Measurements from ENCODE around the gene DMD. TPM values are rescaled to one million over a fixed set of nuclear protein-coding genes. Genes with fewer than 3 reads are reported as not detected.

Gene DMD
- total RNA-seq, 1 donor from 2014 or later, result 143 TPM

GRCh38 chrX:31429915-31430314 is 1781.4 kb downstream of the DMD start:
- H3K4me3 ChIP-seq, result no peak overlapping the region
- intact Hi-C loops (cut with micrococcal nuclease), result loop anchor here (10.0 kb wide), 1 partner anchor 385 kb away; no protein-coding TSS in a partner anchor
- H3K9me3 ChIP-seq (replicated peaks), result no peaks in the 10 kb centered on the region
- TF ChIP-seq, protein P1, sequence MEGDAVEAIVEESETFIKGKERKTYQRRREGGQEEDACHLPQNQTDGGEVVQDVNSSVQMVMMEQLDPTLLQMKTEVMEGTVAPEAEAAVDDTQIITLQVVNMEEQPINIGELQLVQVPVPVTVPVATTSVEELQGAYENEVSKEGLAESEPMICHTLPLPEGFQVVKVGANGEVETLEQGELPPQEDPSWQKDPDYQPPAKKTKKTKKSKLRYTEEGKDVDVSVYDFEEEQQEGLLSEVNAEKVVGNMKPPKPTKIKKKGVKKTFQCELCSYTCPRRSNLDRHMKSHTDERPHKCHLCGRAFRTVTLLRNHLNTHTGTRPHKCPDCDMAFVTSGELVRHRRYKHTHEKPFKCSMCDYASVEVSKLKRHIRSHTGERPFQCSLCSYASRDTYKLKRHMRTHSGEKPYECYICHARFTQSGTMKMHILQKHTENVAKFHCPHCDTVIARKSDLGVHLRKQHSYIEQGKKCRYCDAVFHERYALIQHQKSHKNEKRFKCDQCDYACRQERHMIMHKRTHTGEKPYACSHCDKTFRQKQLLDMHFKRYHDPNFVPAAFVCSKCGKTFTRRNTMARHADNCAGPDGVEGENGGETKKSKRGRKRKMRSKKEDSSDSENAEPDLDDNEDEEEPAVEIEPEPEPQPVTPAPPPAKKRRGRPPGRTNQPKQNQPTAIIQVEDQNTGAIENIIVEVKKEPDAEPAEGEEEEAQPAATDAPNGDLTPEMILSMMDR (IDR thresholded peaks at IDR 0.05; ENCODE audit: borderline replicate concordance), result no peak
- H3K27me3 ChIP-seq (ENCODE audit: low read depth), result no peaks in the 10 kb centered on the region
- H3K27ac ChIP-seq (replicated peaks), result no peak overlapping the region
- H3K36me3 ChIP-seq, result no peaks in the 10 kb centered on the region
- H3K4me1 ChIP-seq, result no peaks in the 10 kb centered on the region
- no peak for DNase-seq

DNA sequence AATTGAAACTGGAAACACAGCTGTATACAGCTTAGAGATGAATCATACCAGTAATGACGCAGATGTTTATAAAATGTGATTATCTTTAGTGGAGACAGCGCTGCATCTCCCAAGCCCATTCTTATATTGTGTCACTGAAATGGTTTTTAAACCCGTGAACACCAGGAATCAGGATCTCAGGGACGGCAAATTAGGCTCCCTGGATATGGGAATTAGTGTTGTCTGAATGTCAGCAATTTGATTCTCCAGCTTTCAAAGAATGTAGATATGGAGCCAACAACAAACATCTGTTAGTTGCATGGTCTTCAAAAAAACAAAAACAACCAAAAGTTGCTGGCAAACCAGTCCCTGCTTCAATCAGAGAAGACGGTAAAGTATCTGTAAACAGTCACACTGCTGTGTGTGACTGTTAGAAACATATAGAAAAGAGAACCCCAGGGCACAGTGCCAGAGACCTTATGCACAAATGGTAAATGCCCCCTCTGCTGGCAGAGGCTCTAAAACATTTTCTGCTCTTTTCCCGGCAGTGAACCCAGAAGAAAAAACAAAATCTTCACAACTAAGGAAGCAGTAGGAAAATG is 1787.7 kb downstream of the DMD start:
- Histone ChIP-seq H3K4me3 (peak overlapping the region; percentile 19), H3K4me1 (no peaks in the 10 kb centered on the region), H3K27ac (replicated peaks) (peak overlapping the region; percentile 44), H3K27me3 (ENCODE audit: low read depth) (no peaks in the 10 kb centered on the region), H3K9me3 (replicated peaks) (no peaks in the 10 kb centered on the region), H3K36me3 (no peaks in the 10 kb centered on the region)
- TF ChIP-seq, protein P1 (IDR thresholded peaks at IDR 0.05; ENCODE audit: borderline replicate concordance), result peak; percentile 45
- intact Hi-C loops (cut with micrococcal nuclease), result loop anchor here (10.0 kb wide), 1 partner anchor 379 kb away; no protein-coding TSS in a partner anchor
- DNase-seq, result peak; percentile 17

DNA sequence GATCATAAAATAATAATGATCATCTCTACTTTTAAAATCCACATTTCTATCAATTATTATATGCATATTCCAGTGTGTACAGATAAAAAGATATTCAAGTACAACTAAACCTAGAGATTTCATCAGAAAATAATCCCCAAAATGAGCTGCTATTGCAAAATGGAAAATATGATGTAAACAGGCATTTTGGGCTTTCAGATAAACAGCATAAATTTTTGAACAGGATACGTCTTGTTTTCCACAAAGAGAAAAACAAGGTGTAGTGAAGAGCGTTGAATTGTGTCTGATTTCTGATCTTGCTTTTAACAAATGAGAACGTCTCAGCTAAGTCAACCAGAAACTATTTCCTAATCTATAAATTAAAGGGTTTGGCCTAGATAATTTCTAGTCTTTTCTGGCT is 1789.9 kb downstream of the DMD start:
- intact Hi-C loops (cut with micrococcal nuclease), result loop anchor here (10.0 kb wide), 1 partner anchor 377 kb away; no protein-coding TSS in a partner anchor
- Histone ChIP-seq H3K4me1 (no peaks in the 10 kb centered on the region), H3K9me3 (replicated peaks) (no peaks in the 10 kb centered on the region), H3K27me3 (ENCODE audit: low read depth) (no peaks in the 10 kb centered on the region), H3K27ac (replicated peaks) (no peak overlapping the region), H3K4me3 (no peak overlapping the region), H3K36me3 (no peaks in the 10 kb centered on the region)
- DNase-seq, result no peak
- TF ChIP-seq, protein P1 (IDR thresholded peaks at IDR 0.05; ENCODE audit: borderline replicate concordance), result no peak

- TF ChIP-seq, protein P1 (IDR thresholded peaks at IDR 0.05; ENCODE audit: borderline replicate concordance), result no peak
- Histone ChIP-seq H3K4me3 (no peak overlapping the region), H3K9me3 (replicated peaks) (no peaks in the 10 kb centered on the region), H3K4me1 (no peaks in the 10 kb centered on the region), H3K27ac (replicated peaks) (no peak overlapping the region), H3K36me3 (no peaks in the 10 kb centered on the region), H3K27me3 (ENCODE audit: low read depth) (no peaks in the 10 kb centered on the region)
- DNase-seq, result no peak
- intact Hi-C loops (cut with micrococcal nuclease), result loop anchor here (10.0 kb wide), 1 partner anchor 376 kb away; no protein-coding TSS in a partner anchor
Measured at GRCh38 chrX:31420711-31421151, 1790.6 kb downstream of the DMD start.

DNA sequence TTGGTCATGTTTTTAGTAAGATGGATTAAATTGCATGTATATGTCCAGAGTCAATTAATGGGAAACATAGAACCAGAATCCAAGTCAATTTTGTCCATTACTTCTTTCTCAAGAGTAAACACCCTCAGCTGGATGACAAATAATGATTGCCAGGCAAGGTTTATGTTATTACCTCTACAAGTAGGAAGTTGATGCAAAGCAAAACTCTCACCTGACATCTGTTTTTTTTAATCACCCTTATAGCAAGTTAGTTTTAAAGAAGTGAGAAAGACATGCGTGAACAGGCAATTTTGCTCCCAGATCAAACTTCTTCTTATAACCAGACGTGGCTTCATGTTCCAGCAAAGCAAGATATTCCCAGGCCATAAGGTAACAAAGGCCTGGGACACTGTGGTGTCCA is 1791.0 kb downstream of the DMD start:
- H3K36me3 ChIP-seq, result no peaks in the 10 kb centered on the region
- DNase-seq, result no peak
- H3K27me3 ChIP-seq (ENCODE audit: low read depth), result no peaks in the 10 kb centered on the region
- no peaks in the 10 kb centered on the region for H3K4me1 ChIP-seq
- intact Hi-C loops (cut with micrococcal nuclease), result loop anchor here (10.0 kb wide), 1 partner anchor 376 kb away; no protein-coding TSS in a partner anchor
- TF ChIP-seq, protein P1 (IDR thresholded peaks at IDR 0.05; ENCODE audit: borderline replicate concordance), result no peak
- H3K4me3 ChIP-seq, result no peak overlapping the region
- H3K9me3 ChIP-seq (replicated peaks), result no peaks in the 10 kb centered on the region
- H3K27ac ChIP-seq (replicated peaks), result no peak overlapping the region
